ENCODE data around the gene FAM174C.

FAM174C gene

DNA sequence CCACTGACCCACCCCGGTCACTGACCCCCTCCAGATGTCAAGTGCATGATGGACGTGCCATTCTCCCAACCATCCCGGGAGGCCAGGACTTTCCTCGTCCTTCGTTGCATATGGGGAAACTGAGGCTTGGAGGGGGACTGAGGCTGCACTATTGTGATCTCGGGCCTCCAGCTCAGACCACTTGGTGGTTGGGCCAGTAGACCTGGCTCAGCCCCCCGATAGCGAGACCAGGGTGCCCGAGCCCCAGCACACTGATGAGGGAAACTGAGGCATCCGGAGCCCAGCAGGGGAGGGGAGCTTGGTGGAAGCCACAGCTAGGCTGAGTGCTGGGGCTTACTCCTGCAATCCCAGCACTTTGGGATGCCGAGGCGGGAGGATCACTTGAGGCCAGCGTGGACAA is 20.7 kb downstream of the FAM174C start:
- TF ChIP-seq, protein P1, sequence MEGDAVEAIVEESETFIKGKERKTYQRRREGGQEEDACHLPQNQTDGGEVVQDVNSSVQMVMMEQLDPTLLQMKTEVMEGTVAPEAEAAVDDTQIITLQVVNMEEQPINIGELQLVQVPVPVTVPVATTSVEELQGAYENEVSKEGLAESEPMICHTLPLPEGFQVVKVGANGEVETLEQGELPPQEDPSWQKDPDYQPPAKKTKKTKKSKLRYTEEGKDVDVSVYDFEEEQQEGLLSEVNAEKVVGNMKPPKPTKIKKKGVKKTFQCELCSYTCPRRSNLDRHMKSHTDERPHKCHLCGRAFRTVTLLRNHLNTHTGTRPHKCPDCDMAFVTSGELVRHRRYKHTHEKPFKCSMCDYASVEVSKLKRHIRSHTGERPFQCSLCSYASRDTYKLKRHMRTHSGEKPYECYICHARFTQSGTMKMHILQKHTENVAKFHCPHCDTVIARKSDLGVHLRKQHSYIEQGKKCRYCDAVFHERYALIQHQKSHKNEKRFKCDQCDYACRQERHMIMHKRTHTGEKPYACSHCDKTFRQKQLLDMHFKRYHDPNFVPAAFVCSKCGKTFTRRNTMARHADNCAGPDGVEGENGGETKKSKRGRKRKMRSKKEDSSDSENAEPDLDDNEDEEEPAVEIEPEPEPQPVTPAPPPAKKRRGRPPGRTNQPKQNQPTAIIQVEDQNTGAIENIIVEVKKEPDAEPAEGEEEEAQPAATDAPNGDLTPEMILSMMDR (IDR thresholded peaks at IDR 0.05): no peak
- TF ChIP-seq ZFX (IDR thresholded peaks at IDR 0.05; ENCODE audit: borderline replicate concordance): no peak

GRCh38 chr19:1296575-1297271 is 21.4 kb downstream of the FAM174C start:
- no peak overlapping the region for H3K27ac ChIP-seq
- TF ChIP-seq, protein P1 (IDR thresholded peaks at IDR 0.05): no peak
- TF ChIP-seq ZFX (IDR thresholded peaks at IDR 0.05; ENCODE audit: borderline replicate concordance): no peak

More for the DNA sequence above, 20.7 kb downstream of the FAM174C start:
- no peak overlapping the region for H3K27ac ChIP-seq

GRCh38 chr19:1298235-1298634 is 22.9 kb downstream of the FAM174C start:
- H3K27ac ChIP-seq: no peak overlapping the region
- no peak for TF ChIP-seq ZFX (IDR thresholded peaks at IDR 0.05; ENCODE audit: borderline replicate concordance)
- TF ChIP-seq, protein P1 (IDR thresholded peaks at IDR 0.05): no peak

GRCh38 chr19:1299801-1300200 is 24.5 kb downstream of the FAM174C start:
- TF ChIP-seq ZFX (IDR thresholded peaks at IDR 0.05; ENCODE audit: borderline replicate concordance): no peak
- TF ChIP-seq, protein P1 (IDR thresholded peaks at IDR 0.05): no peak

DNA sequence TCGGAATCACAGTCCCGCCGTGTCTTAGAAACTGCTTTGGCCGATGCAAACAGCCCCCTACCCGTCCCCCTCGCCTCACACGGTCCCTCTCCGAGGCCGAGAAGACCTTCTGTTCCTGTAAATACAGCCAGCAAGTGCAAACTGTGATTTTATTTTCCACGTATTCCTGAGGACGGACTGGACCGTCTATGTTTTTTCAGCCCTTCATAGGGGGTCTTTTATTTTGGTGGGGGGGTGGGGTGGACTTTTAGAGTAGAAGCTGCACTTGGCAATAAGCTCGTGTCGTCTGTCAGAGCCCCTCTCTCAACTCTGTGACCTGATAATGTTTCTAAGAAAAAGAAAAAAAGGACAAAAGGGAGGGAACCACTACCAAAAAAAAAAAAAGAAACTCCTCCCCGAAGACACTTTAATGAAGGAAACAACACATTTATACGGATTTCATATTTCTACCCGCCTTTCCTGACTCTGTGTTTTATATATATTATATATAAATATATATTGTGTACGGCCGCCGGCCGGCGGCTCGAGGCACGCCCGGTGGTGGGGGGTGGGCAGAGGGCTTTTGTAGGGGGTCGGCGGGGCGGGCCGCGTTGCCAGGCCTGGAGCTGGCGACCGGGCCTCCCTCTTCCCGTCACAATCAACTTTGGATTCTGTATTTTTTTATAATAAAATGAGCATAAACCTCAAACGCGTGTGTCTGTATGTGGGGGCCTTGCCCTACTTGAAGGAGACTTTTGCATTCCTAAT is 25.6 kb downstream of the FAM174C start:
- TF ChIP-seq, protein P1 (IDR thresholded peaks at IDR 0.05): no peak
- TF ChIP-seq ZFX (IDR thresholded peaks at IDR 0.05; ENCODE audit: borderline replicate concordance): no peak
- H3K27ac ChIP-seq: no peak overlapping the region

More at GRCh38 chr19:1299801-1300200, 24.5 kb downstream of the FAM174C start:
- H3K27ac ChIP-seq: no peak overlapping the region

- TF ChIP-seq ZFX (IDR thresholded peaks at IDR 0.05; ENCODE audit: borderline replicate concordance): no peak
- TF ChIP-seq, protein P1 (IDR thresholded peaks at IDR 0.05): no peak
- no peak overlapping the region for H3K27ac ChIP-seq
Measured at GRCh38 chr19:1302533-1303239, 27.4 kb downstream of the FAM174C start.
